HUDEP-2 (cell line): ENCODE data around the gene SCN1A.
"Not testable (repeated sequence)": the region's sequence is repeated elsewhere in the genome, so short reads cannot be mapped to it uniquely, and the experiment has no call there.

Experiments
- DNase-seq, 76 experiments: peaks; one replicate each; lab custom pipeline; 2025; ENCODE audit not compliant: unreplicated experiment in 76 of 76; lab: John Stamatoyannopoulos, UW

Gene SCN1A

GRCh38 chr2:166127217-166128155 is at the start of gene SCN1A:
Gene SCN1A (minus strand): TSS chr2:166128020. CDS start chr2:166073621, 54,399 bp downstream.
- DNase-seq, result peak in 14 of 76 experiments; percentile 0 to 44 (median 7)

GRCh38 chr2:166173263-166173662 is 45.4 kb upstream of the SCN1A start:
- no peak for DNase-seq

GRCh38 chr2:166171216-166171615 is 43.4 kb upstream of the SCN1A start:
- DNase-seq, result no peak

GRCh38 chr2:166170356-166170755 is 42.5 kb upstream of the SCN1A start:
- no peak for DNase-seq

- no peak for DNase-seq
Measured at GRCh38 chr2:166167449-166167848, 39.6 kb upstream of the SCN1A start.

GRCh38 chr2:166163775-166164174 is 36.0 kb upstream of the SCN1A start:
- DNase-seq, result no peak

- DNase-seq, result no peak
Measured at GRCh38 chr2:166158546-166158945, 30.7 kb upstream of the SCN1A start.

GRCh38 chr2:166157578-166157977 is 29.8 kb upstream of the SCN1A start:
- DNase-seq, result no peak

GRCh38 chr2:166156985-166157490 is 29.2 kb upstream of the SCN1A start:
- DNase-seq, result no peak

- no peak for DNase-seq
Measured at GRCh38 chr2:166155589-166155988, 27.8 kb upstream of the SCN1A start.

- DNase-seq, result no peak
Measured at GRCh38 chr2:166154685-166155338, 27.0 kb upstream of the SCN1A start.

GRCh38 chr2:166152064-166152463 is 24.2 kb upstream of the SCN1A start:
- no peak for DNase-seq

- no peak for DNase-seq
Measured at GRCh38 chr2:166148500-166149400, 20.9 kb upstream of the SCN1A start.

- no peak for DNase-seq
Measured at GRCh38 chr2:166147883-166148282, 20.1 kb upstream of the SCN1A start.

- DNase-seq, result no peak
Measured at GRCh38 chr2:166144071-166144470, 16.3 kb upstream of the SCN1A start.

GRCh38 chr2:166140932-166141331 is 13.1 kb upstream of the SCN1A start:
- no peak for DNase-seq

GRCh38 chr2:166140475-166140874 is 12.7 kb upstream of the SCN1A start:
- DNase-seq, result no peak

GRCh38 chr2:166139479-166139878 is 11.7 kb upstream of the SCN1A start:
- not testable (repeated sequence) for DNase-seq

GRCh38 chr2:166138667-166139066 is 10.8 kb upstream of the SCN1A start:
- no peak for DNase-seq

- DNase-seq, result no peak
Measured at GRCh38 chr2:166138144-166138543, 10.3 kb upstream of the SCN1A start.

GRCh38 chr2:166137331-166137730 is 9.5 kb upstream of the SCN1A start:
- no peak for DNase-seq
